A673 (cell line): ENCODE measurements around the gene PIK3R1. TPM values are rescaled to one million over a fixed set of nuclear protein-coding genes. Genes with fewer than 3 reads are reported as not detected.

Source experiments
- BruUV-seq: library from RNA; stranded (reverse); fragments of 400-500 nt; replicated peaks from 2 replicates; lab custom pipeline; 2021; lab: Mats Ljungman, UMichigan
- CTCF ChIA-PET: fragments of 300-600 bp; sonication (Branson Sonifier 250); formaldehyde crosslinking; loops from one replicate; lab custom pipeline; 2022; ENCODE audit warnings: antibody characterized with exemption; lab: Charles Lee
- POLR2A ChIA-PET: fragments of 300-600 bp; sonication (Branson Sonifier 250); formaldehyde crosslinking; loops from one replicate; lab custom pipeline; 2022; ENCODE audit warnings: antibody characterized with exemption; ENCODE audit not compliant: low non-redundant PET; lab: Charles Lee
- DNase-seq: peaks from one replicate; pipeline ENCODE4 v3.0.0-alpha.2; 2015; ENCODE audit warnings: low spot score
- H3K27ac ChIP-seq: fragments of 200-600 bp; sonication (generic); 2 replicates; pipeline ENCODE4 v1.5.1; 2016; ENCODE audit warnings: mixed run types, low read depth, mild to moderate bottlenecking, mixed read lengths, antibody characterized with exemption, low read length; ENCODE audit not compliant: poor library complexity, severe bottlenecking
- H3K27me3 ChIP-seq: fragments of 200-600 bp; sonication (generic); replicated peaks from 2 replicates; pipeline ENCODE4 v1.6.1; 2017; ENCODE audit warnings: mixed run types, low read depth, mild to moderate bottlenecking, mixed read lengths, antibody characterized with exemption, low read length; ENCODE audit not compliant: insufficient read depth, poor library complexity
- H3K36me3 ChIP-seq: fragments of 200-600 bp; sonication (generic); 2 replicates; pipeline ENCODE4 v1.6.1; 2016; ENCODE audit warnings: mixed run types, mild to moderate bottlenecking, mixed read lengths, antibody characterized with exemption, low read length; ENCODE audit not compliant: insufficient read depth, poor library complexity, severe bottlenecking
- H3K4me1 ChIP-seq: fragments of 200-600 bp; sonication (generic); 2 replicates; pipeline ENCODE4 v1.6.1; 2017; ENCODE audit warnings: mixed run types, mild to moderate bottlenecking, mixed read lengths, antibody characterized with exemption, low read length; ENCODE audit not compliant: insufficient read depth, poor library complexity, severe bottlenecking
- H3K4me3 ChIP-seq: fragments of 200-600 bp; sonication (generic); 2 replicates; pipeline ENCODE4 v1.5.1; 2016; ENCODE audit warnings: low read depth, mixed run types, mild to moderate bottlenecking, mixed read lengths, low read length; ENCODE audit not compliant: poor library complexity, severe bottlenecking
- H3K9me3 ChIP-seq: fragments of 200-600 bp; sonication (generic); 2 replicates; pipeline ENCODE4 v1.6.1; 2016; ENCODE audit warnings: mixed run types, low read depth, mild to moderate bottlenecking, mixed read lengths, antibody characterized with exemption, low read length; ENCODE audit not compliant: poor library complexity, severe bottlenecking
- CTCF ChIP-seq: fragments of 300-800, 200-600 bp; sonication (generic); conservative IDR thresholded peaks from 2 replicates; pipeline ENCODE4 v1.5.1; 2017; ENCODE audit warnings: low read depth, mild to moderate bottlenecking, antibody characterized with exemption, low read length, moderate library complexity, mixed read lengths
- EZH2 ChIP-seq: fragments of 200-600 bp; sonication (generic); IDR thresholded peaks from 2 replicates; pipeline ENCODE4 v1.6.1; 2017; ENCODE audit warnings: borderline replicate concordance, low read depth, mild to moderate bottlenecking, mixed read lengths, antibody characterized with exemption, low read length; ENCODE audit not compliant: poor library complexity, severe bottlenecking
- intact Hi-C: fragments of 100-400 bp; cut with micrococcal nuclease; formaldehyde crosslinking; loops from one replicate; pipeline ENCODE4 v1.10.0; 2022; ENCODE audit not compliant: unreplicated experiment
- total RNA-seq: library from RNA; stranded (reverse); gene quantifications from 2 replicates; pipeline ENCODE4 v1.2.3, GENCODE V29; 2021

The PIK3R1 gene
- total RNA-seq, 1 experiment from 2014 or later, result 57.9 TPM

DNA sequence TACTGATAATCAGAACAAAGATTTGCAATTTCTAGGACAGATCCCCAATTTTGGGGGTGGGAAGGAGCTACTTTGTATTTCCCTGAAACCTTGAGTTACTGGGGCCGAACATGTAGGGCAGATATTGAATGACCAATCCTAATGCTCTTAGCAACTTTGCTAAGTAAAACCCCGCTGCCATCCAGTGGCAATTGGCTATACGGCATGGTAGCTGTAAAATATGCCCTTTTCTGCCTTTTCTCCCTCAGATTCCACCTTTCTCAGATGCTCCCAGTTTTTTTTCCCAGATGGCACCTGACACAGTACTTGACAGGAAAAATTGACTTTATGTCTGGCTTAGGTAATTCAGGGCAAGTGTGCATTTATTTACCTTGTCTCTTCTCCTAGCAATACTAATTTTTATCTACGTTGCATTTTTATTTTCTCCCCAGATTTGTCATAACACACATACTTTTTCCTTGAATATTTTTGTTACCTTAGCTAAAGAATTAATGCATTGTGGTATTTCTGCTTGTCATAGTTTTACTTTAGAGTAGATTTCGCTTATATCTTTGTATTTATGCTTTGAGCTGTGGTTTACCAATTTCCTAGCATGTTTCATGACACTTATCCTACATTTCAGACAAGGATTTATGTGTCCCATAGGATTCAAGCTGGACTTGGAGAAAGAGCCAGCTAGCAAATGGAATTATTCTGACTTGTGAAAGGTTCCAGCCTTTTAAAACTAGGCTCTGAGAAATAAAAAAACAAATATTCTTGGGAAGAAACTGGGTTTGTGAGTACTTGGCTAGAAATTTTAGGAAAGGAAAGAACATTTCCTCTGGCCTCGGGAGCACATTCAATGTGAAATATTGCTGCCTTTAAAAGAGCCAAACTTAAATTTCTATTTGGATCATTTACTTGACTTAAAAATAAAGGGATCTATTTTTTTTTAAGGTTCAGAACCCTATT, 37.4 kb downstream of the PIK3R1 start:
- Histone ChIP-seq H3K36me3 (no peaks in the 10 kb centered on the region), H3K9me3 (no peaks in the 10 kb centered on the region), H3K27me3 (no peaks in the 10 kb centered on the region), H3K4me1 (peaks cover 96% of the 10 kb centered on the region), H3K4me3 (peak overlapping the region; percentile 7), H3K27ac (peak overlapping the region; percentile 77)
- ChIA-PET CTCF (interaction anchor here (0.6 to 3.3 kb wide), 4 partner anchors 9 to 1007 kb away, joined by 3 to 20 read pairs (median 5); no protein-coding TSS in a partner anchor), POLR2A (interaction anchor here (0.6 to 0.7 kb wide), 3 partner anchors 11 to 520 kb away, joined by 3 to 7 read pairs (median 3); no protein-coding TSS in a partner anchor)
- TF ChIP-seq EZH2 (no peak), CTCF (peak; percentile 86)
- DNase-seq, result peak; percentile 86
- intact Hi-C loops, result loop anchor here (1.0 to 10.0 kb wide), 4 partner anchors 608 to 1098 kb away; no protein-coding TSS in a partner anchor
- BruUV-seq, result no TSS peak

GRCh38 chr5:68253624-68254585, 38.3 kb downstream of the PIK3R1 start:
- TF ChIP-seq EZH2, result no peak
- no peak for TF ChIP-seq CTCF
- Histone ChIP-seq H3K27me3 (no peaks in the 10 kb centered on the region), H3K9me3 (no peaks in the 10 kb centered on the region), H3K4me3 (peak overlapping the region; percentile 7), H3K27ac (peak overlapping the region; percentile 77), H3K4me1 (peaks cover 94% of the 10 kb centered on the region), H3K36me3 (no peaks in the 10 kb centered on the region)
- POLR2A ChIA-PET, result interaction anchor here (0.7 kb wide), 2 partner anchors 250 to 521 kb away, joined by 3 to 7 read pairs; no protein-coding TSS in a partner anchor
- CTCF ChIA-PET, result interaction anchor here (1.5 to 3.3 kb wide), 2 partner anchors 18 to 1008 kb away, joined by 6 to 20 read pairs; no protein-coding TSS in a partner anchor
- intact Hi-C loops, result loop anchor here (10.0 kb wide), 2 partner anchors 609 to 1099 kb away; no protein-coding TSS in a partner anchor
- TSS peak; percentile 39 for BruUV-seq
- DNase-seq, result peak; percentile 71

- ChIA-PET CTCF (interaction anchor here (0.6 kb wide), 1 partner anchor 40 kb away, joined by 6 read pairs; no protein-coding TSS in a partner anchor), POLR2A (interaction anchor here (0.8 kb wide), 1 partner anchor 150 kb away, joined by 8 read pairs; no protein-coding TSS in a partner anchor)
- Histone ChIP-seq H3K9me3 (no peaks in the 10 kb centered on the region), H3K27me3 (no peaks in the 10 kb centered on the region), H3K4me3 (no peak overlapping the region), H3K27ac (peak overlapping the region; percentile 77), H3K4me1 (peaks cover 89% of the 10 kb centered on the region), H3K36me3 (no peaks in the 10 kb centered on the region)
- intact Hi-C loops, result loop anchor here (10.0 kb wide), 2 partner anchors 610 to 1100 kb away; no protein-coding TSS in a partner anchor
- no peak for DNase-seq
- no TSS peak for BruUV-seq
- TF ChIP-seq CTCF (no peak), EZH2 (no peak)
Measured at GRCh38 chr5:68254810-68255209, 39.3 kb downstream of the PIK3R1 start.
